Type B pancreatic cell (in vitro differentiated cells): ENCODE data around the gene ANKRD61. TPM values are rescaled to one million over a fixed set of nuclear protein-coding genes. Genes with fewer than 3 reads are reported as not detected.

Source experiments
- DNase-seq: peaks from one replicate; pipeline ENCODE4 v3.0.0; 2021; ENCODE audit warnings: mixed read lengths; ENCODE audit not compliant: unreplicated experiment; ENCODE audit errors: extremely low spot score
- H3K27ac Mint-ChIP-seq: 2 replicates; pipeline ENCODE4 v1.8.0; 2021; ENCODE audit warnings: mild to moderate bottlenecking, mixed read lengths
- H3K27me3 Mint-ChIP-seq: 2 replicates; pipeline ENCODE4 v1.8.0; 2021; ENCODE audit warnings: mixed read lengths
- H3K36me3 Mint-ChIP-seq: 2 replicates; pipeline ENCODE4 v1.8.0; 2021; ENCODE audit warnings: mixed read lengths
- H3K4me1 Mint-ChIP-seq: one replicate; pipeline ENCODE4 v1.8.0; 2021; ENCODE audit warnings: mixed read lengths; ENCODE audit not compliant: unreplicated experiment
- H3K4me3 Mint-ChIP-seq: 2 replicates; pipeline ENCODE4 v1.8.0; 2021; ENCODE audit warnings: mild to moderate bottlenecking, mixed read lengths
- H3K9me3 Mint-ChIP-seq: 2 replicates; pipeline ENCODE4 v1.8.0; 2021; ENCODE audit warnings: mixed read lengths
- total RNA-seq: library from RNA; stranded (reverse); gene quantifications from 2 replicates; pipeline ENCODE4 v1.2.1, GENCODE V29; 2021; ENCODE audit warnings: low replicate concordance
- TF ChIP-seq, protein P1 (sequence below): fragments of 200-600 bp; sonication (generic); conservative IDR thresholded peaks from 2 replicates; pipeline ENCODE4 v1.5.0; 2021; ENCODE audit warnings: antibody characterized with exemption, mild to moderate bottlenecking

ANKRD61 gene
- total RNA-seq, 1 donor from 2014 or later: 0.31 TPM

DNA sequence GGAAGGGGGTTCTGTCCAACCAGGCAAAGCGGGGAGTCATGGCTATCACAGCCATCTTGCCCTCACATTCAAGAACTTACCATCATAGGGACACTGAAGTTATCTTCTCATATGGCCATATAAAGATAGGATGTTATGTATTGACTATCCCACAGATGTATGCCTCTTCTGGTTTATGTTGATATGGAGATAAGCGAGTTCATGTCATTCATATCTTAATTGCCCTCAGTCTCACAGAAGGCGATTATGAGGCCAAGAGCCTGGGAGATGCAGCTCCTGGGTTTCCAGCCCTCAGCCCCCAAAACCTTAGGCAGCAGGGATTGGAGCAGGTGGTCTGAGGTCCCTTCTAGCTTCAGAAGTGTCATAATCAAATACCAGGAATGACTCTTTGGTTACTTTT is 8.5 kb upstream of the ANKRD61 start:
- Mint-ChIP-seq H3K27me3 (no peaks in the 10 kb centered on the region), H3K27ac (no peak overlapping the region), H3K4me3 (no peak overlapping the region), H3K4me1 (no peaks in the 10 kb centered on the region), H3K9me3 (no peaks in the 10 kb centered on the region), H3K36me3 (peaks cover 58% of the 10 kb centered on the region)
- TF ChIP-seq, protein P1, sequence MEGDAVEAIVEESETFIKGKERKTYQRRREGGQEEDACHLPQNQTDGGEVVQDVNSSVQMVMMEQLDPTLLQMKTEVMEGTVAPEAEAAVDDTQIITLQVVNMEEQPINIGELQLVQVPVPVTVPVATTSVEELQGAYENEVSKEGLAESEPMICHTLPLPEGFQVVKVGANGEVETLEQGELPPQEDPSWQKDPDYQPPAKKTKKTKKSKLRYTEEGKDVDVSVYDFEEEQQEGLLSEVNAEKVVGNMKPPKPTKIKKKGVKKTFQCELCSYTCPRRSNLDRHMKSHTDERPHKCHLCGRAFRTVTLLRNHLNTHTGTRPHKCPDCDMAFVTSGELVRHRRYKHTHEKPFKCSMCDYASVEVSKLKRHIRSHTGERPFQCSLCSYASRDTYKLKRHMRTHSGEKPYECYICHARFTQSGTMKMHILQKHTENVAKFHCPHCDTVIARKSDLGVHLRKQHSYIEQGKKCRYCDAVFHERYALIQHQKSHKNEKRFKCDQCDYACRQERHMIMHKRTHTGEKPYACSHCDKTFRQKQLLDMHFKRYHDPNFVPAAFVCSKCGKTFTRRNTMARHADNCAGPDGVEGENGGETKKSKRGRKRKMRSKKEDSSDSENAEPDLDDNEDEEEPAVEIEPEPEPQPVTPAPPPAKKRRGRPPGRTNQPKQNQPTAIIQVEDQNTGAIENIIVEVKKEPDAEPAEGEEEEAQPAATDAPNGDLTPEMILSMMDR: no peak
- DNase-seq: no peak

DNA sequence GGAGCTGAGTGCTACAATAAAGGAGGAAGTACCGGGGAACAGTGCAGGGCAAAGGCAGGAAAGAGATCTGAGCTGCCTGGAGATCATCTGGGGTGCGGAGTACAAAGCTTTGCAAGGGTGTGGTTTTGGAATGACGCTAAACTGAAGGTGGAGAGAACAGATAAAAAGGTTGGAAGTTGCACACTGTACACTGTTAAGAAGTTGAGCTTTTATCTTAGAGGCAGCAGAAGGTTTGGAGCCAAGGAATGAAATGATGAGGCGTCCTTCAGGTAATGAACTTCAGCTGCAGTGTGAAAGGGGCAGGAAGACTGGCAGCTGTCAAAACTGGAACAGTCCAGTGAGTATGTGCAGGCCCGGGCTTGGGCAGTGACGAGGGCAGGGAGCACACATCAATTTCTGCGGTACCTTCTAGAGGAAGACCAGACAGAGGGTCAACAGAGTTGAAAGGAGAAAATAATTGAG is 7.2 kb upstream of the ANKRD61 start:
- Mint-ChIP-seq H3K4me3 (no peak overlapping the region), H3K9me3 (no peaks in the 10 kb centered on the region), H3K4me1 (no peaks in the 10 kb centered on the region), H3K27me3 (no peaks in the 10 kb centered on the region), H3K36me3 (peaks cover 64% of the 10 kb centered on the region), H3K27ac (peak overlapping the region; percentile 2)
- no peak for DNase-seq
- TF ChIP-seq, protein P1: no peak

DNA sequence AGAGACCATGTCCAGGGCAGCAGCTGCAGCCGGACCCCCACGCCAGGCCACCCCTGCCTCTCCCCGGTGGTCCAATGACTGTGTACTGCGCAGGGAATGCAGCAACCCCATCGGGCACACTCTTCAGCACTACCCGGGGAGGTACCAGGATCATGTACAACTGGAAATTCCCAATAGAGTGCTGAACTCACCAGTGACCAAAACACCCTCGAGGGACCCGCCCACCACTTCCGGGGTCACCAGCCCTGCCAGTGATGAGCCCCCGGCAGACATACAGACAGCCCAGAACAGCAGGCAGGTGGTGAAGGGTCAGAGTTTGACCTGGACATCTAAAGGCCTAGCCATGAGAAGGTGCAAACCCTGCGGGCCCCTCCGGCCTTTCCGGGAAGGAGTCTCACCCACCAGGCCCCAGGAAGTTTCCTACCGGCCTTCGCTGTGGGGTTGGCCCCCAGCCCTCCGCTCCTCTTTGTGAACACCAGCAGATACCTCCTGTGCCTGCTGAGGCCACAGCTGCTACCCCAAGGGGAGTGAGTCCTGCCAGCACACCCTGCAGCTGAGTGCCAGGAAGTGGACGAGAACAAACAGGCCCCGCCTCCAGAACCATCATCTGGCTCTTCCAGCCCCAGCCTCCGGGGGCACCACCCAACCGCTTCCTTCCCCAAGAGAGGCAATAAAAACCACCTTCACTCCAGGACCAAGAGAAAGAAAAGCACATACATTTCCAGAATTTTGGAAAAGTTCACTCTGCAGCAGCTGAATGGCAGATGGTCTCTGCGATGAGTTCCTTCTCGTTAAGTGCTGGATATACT is 5.0 kb upstream of the ANKRD61 start:
- no peak overlapping the region for H3K4me3 Mint-ChIP-seq

DNA sequence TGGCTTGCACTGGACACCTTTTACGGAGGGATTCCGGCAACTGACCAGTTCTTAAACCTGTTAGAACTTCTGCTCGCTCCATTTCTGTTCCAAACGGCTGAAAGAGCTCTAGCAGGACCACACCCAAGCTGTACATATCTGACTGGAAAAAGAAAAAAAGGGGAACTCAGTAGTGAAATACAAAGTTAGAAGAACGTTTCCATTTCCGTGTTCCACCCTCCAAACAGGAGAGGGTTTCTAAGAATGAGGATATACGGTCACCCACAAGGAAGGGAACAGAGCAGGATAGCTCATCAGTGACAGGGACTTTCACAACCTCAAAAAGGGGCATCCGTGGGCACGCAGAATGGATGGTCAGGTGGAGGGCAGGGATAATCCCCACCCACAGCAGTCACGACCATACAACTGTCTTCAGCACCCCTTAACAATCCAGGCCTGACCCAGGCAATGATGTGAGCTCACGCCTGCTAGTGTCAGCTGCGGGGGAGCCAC is 4.3 kb upstream of the ANKRD61 start:
- no peak overlapping the region for H3K4me3 Mint-ChIP-seq
- no peaks in the 10 kb centered on the region for H3K9me3 Mint-ChIP-seq
- TF ChIP-seq, protein P1: no peak
- H3K36me3 Mint-ChIP-seq: peaks cover 46% of the 10 kb centered on the region
- no peaks in the 10 kb centered on the region for H3K27me3 Mint-ChIP-seq
- H3K27ac Mint-ChIP-seq: peak overlapping the region; percentile 36
- no peak for DNase-seq
- no peaks in the 10 kb centered on the region for H3K4me1 Mint-ChIP-seq

More for the DNA sequence above, 5.0 kb upstream of the ANKRD61 start:
- H3K9me3 Mint-ChIP-seq: no peaks in the 10 kb centered on the region
- H3K27me3 Mint-ChIP-seq: no peaks in the 10 kb centered on the region
- peak overlapping the region; percentile 36 for H3K27ac Mint-ChIP-seq
- H3K4me1 Mint-ChIP-seq: no peaks in the 10 kb centered on the region
- no peak for DNase-seq
- peaks cover 49% of the 10 kb centered on the region for H3K36me3 Mint-ChIP-seq
- TF ChIP-seq, protein P1: peak; percentile 52

DNA sequence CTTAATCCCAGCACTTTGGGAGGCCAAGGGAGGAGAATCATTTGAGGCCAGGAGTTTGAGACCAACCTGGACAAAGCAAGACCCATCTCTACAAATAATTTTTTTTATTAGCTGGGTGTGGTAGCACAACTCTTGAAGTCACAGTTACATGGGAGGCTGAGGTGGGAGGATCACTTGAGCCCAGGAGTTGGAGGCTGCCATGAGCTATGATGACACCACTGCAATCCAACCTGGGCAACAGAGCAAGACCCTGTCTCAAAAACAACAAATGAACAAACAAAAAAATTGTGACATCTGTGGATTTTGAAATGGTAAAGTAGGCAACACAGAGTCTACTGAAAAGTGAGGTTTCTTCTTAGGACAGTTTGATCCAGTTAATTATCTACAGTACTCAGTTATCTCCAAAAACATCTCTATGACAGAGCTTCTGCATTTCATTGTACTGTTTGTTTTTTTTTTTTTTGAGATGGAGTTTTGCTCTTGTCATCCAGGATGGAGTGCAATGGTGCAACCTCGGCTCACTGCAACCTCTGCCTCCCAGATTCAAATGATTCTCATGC is 3.3 kb upstream of the ANKRD61 start:
- H3K27me3 Mint-ChIP-seq: no peaks in the 10 kb centered on the region
- H3K36me3 Mint-ChIP-seq: peaks cover 38% of the 10 kb centered on the region

More for the DNA sequence above, 3.3 kb upstream of the ANKRD61 start:
- no peak for DNase-seq
- TF ChIP-seq, protein P1: no peak
- Mint-ChIP-seq H3K4me1 (no peaks in the 10 kb centered on the region), H3K9me3 (no peaks in the 10 kb centered on the region), H3K4me3 (no peak overlapping the region), H3K27ac (no peak overlapping the region)
